ENCODE measurements around the gene B3GAT2.
"Not testable (repeated sequence)": the region's sequence is repeated elsewhere in the genome, so short reads cannot be mapped to it uniquely, and the experiment has no call there.

Gene B3GAT2, protein sequence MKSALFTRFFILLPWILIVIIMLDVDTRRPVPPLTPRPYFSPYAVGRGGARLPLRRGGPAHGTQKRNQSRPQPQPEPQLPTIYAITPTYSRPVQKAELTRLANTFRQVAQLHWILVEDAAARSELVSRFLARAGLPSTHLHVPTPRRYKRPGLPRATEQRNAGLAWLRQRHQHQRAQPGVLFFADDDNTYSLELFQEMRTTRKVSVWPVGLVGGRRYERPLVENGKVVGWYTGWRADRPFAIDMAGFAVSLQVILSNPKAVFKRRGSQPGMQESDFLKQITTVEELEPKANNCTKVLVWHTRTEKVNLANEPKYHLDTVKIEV

GRCh38 chr6:70956451-70957283 is at the start of gene B3GAT2:
B3GAT2 (minus strand) TSS chr6:70957060; CDS start chr6:70956429, 631 bp downstream.
- no peak for DNase-seq

DNA sequence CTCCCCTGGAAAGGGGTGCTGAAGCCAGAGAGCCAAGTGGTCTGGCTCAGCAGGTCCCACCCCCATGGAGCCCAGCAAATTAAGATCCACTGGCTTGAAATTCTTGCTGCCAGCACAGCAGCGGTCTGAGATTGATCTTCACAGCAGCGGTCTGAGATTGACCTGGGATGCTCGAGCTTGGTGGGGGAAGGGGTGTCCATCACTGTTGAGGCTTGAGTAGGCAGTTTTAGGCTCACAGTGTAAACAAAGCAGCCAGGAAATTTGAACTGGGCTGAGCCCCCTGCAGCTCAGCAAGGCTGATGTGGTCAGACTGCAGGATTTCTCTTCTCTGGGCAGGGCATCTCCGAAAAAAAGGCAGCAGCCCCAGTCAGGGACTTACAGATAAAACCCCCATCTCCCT is 41.3 kb upstream of the B3GAT2 start:
- no peak for DNase-seq

DNA sequence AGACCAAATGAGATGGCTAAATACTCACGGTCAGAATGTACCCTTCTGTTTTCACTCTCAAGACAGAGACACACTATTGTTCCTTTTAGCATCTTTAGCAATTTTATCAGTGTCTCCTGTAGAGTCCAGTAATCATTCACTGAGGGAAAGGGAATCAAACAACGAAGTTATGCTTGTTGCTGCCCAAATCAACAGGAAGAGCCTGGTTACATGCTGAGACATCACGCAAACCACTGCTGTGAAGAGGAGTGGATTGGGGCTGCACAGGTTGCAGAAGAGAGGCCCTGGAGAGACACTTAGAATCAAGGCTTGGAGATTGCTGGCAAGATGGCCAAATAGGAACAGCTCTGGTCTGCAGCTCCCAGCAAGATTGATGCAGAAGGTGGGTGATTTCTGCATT is 40.5 kb upstream of the B3GAT2 start:
- DNase-seq = no peak

- no peak for DNase-seq
These were observed 39.2 kb upstream of the B3GAT2 start for GRCh38 chr6:70996106-70996505.

- no peak for DNase-seq
These were observed 38.6 kb upstream of the B3GAT2 start for GRCh38 chr6:70995411-70995810.

GRCh38 chr6:70991253-70991652 is 34.4 kb upstream of the B3GAT2 start:
- DNase-seq = no peak

GRCh38 chr6:70985156-70985555 is 28.3 kb upstream of the B3GAT2 start:
- no peak for DNase-seq

- no peak for DNase-seq
These were observed 25.9 kb upstream of the B3GAT2 start for GRCh38 chr6:70982747-70983146.

GRCh38 chr6:70980727-70981126 is 23.9 kb upstream of the B3GAT2 start:
- no peak for DNase-seq

DNA sequence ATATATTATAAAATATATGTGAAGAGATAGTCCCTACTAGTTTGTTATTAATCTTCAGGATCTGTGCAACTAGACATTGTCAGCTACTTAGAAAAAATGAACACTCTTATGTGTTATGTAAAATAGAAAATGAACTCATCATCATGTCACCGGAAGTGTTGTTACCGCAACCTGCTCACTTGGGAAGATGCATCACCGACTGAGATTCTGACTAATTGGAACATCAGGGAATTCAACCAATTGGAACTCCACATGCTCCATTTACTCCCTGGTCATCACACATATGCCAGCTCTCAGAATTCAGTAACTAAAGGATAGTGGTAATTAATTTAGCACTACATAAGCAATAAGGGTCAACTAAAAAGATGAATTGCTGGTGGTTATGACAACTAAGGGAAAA is 16.7 kb upstream of the B3GAT2 start:
- DNase-seq = no peak

GRCh38 chr6:70967049-70967448 is 10.2 kb upstream of the B3GAT2 start:
- DNase-seq = no peak

GRCh38 chr6:70957284-70957617 is 391 bp upstream of the B3GAT2 start:
- no peak for DNase-seq

- no peak for DNase-seq
These were observed 739 bp downstream of the B3GAT2 start for GRCh38 chr6:70956191-70956450.

DNA sequence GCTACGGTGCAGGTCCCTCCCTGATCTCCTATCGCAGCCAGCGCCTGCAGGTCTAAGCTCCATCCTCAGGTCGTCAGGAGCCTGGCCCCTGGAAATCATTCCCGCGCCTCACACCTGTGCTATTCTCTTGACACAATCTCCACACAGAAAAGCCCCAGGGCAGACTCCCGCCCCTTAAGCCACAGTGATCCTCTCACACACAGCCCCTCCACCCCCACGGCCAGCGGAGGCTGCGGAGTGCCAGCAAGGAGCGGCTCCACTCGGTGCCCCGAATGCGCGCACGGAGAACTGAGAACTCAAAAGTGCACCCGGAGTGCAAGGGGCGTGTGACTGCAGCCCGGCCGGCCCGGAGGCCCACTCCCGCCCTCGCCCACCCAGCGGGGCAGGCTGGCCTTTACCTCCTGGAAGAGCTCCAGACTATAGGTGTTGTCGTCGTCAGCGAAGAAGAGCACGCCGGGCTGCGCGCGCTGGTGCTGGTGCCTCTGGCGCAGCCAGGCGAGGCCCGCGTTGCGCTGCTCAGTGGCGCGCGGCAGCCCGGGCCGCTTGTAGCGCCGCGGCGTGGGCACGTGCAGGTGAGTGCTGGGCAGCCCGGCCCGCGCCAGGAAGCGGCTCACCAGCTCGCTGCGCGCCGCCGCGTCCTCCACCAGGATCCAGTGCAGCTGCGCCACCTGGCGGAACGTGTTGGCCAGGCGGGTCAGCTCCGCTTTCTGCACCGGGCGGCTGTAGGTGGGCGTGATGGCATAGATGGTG is 1.2 kb downstream of the B3GAT2 start:
- peak; percentile 78 to 79 for DNase-seq

DNA sequence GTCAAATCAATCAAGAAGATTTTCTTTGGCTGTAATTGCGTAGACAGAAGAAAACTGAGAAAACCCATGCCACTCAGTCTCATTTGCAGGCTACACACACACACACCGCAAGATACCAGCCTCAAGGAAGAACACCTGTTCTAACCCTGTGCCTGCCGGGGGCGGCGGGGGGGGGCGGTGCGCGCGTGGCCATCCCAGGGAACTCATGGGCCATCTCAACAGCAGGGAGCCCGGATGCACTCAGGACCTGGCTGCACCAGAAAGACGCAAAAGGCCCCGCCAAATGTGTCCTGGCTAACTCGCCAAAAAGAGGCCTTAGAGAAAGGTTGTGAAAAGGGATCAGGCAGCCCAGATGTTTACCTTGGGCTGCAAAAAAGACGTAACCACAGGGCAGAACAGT is 2.1 kb downstream of the B3GAT2 start:
- no peak for DNase-seq

DNA sequence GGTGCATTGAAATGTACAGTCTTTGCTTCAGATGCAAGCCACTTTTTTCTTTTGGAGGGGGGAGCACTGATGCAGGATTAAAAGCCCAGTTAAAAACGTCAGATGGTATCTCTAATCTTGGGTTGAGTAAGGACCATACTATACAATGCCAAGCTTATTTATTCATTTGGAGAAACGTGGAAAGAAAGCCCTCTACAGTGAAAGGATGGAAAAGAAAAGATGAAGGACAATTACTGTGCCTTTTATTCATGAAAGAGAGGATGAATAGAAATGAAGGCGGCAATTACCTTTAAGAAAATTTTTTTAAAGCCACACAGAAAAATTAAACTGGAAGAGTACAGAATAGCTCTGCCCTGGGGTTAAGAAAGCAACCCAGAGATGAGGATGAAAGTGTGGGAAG is 2.7 kb downstream of the B3GAT2 start:
- no peak for DNase-seq

DNA sequence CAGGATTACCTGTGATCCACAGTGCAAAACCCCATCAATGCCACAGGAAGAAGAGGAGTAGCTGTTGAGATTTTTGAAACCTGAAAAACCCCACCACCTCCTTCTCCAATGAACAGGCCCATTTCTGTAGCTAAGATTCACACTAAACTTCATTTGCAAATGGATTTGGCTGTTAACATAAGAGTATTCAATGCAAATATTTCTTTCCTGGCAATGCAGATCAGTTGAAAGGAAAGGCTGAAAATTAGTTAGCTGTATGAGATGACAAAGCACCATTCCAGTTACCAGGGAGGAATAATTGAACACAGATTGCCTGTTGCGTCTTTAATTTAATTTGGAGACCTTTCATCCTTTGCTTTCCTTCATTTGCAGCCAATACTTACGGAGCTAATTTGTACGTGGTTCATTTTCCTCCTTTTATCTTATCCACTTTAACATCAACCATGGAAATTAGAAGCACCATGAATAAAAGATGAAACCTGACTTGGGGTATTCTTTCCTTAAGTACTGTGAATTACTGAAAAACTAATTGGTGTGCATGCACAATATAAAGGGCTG is 4.2 kb downstream of the B3GAT2 start:
- DNase-seq = no peak

DNA sequence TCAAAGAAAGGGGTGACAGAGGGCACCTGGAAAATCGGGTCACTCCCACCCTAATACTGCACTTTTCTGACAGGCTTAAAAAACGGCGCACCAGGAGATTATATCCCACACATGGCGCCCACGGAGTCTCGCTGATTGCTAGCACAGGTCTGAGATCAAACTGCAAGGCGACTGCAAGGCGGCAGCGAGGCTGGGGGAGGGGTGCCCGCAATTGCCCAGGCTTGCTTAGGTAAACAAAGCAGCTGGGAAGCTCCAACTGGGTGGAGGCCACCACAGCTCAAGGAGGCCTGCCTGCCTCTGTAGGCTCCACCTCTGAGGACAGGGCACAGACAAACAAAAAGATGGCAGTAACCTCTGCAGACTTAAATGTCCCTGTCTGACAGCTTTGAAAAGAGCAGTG is 12.5 kb downstream of the B3GAT2 start:
- DNase-seq = not testable (repeated sequence)

DNA sequence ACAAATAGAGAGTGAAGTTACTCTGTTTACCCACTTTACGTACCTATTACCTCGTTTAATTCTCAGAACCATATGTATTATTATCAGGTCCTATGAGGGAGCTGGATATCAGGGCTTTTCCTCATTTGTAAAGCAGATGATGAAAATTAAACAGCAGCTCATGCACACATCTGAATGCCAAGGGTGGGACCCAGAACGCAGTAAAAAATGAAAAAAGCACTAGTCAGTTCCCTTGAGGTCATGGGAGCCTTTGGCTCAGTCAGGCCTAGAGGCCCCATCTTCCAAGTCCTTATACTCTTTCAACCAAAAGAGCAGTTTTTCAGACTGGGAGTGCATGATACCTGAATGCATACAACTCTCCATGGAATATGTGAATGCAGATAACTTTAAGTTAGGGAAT is 23.0 kb downstream of the B3GAT2 start:
- no peak for DNase-seq

GRCh38 chr6:70905742-70906141 is 51.1 kb downstream of the B3GAT2 start:
- no peak for DNase-seq

DNA sequence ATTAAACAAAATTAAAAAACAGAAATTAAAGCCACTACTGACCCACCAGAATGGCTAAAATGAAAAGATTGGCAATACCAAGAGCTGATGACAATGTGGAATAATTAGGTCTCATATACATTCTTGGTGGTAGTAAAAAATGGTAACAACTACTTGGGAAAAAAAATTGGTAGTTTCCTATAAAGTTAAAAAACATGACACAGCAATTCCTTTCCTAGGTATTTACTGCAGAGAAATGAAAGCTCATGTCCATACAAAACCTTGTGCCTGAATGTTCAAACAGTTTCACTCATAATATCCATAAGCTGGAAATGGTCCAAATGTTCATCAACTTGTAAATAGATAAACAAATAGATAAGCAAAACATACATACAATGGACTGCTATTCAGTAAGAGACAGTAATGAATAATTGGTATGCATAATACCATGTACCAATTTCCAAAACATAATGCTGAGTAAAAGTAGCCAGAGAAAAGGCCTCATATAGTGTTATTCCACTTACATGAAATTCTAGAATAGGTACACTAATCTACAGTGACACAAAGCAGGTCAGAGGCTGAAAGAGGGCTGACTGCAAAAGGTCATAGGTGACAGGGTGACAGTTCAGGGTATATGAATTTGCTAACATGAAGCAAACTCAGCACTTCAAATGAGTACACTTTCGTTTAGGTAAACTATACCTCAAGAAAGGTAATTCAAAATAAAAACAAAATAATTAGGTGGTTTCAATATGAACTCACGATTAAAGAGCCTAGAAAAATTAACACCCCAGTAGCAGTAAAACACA is 53.0 kb downstream of the B3GAT2 start:
- DNase-seq = no peak

DNA sequence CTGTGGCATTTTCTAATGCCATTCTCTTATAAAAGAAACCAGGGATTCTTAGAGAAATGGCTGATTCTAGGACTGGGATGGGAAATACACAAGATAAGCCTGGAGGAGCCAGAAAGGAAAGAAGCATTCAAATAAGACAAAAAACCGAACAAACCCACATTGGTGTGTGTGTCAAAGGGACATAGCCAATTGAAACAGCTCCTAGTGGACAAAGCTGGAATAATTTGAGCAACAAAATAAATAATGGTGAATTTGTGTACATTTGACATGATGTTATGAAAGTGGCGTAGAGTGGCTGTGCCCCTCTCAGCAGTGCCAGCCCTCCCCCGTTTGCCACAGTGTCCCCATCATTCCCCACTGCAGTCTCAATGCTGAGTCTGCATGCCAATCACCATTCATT is 55.5 kb downstream of the B3GAT2 start:
- no peak for DNase-seq

GRCh38 chr6:70900047-70900446 is 56.8 kb downstream of the B3GAT2 start:
- DNase-seq = no peak
